GM23338 (cell line): ENCODE data around the gene PNPT1. TPM values are rescaled to one million over a fixed set of nuclear protein-coding genes. Genes with fewer than 3 reads are reported as not detected.
A peak's percentile ranks its signal among the peaks of the same experiment; 100 is the strongest.

ENCODE experiments used
- ATAC-seq: fragments of 200-7000 bp; cut with Tn5 transposase; 3 replicates; pipeline ENCODE4 v1.9.1; 2020
- DNase-seq: peaks from one replicate; pipeline ENCODE4 v3.0.0-alpha.2; 2015; ENCODE audit warnings: low spot score
- H2AFZ ChIP-seq: fragments of 200-600 bp; sonication (generic); 2 replicates; pipeline ENCODE4 v1.8.0; 2016; ENCODE audit warnings: antibody characterized with exemption, mild to moderate bottlenecking, moderate library complexity
- H3F3A ChIP-seq: fragments of 200-600 bp; sonication (generic); replicated peaks from 2 replicates; pipeline ENCODE4 v1.8.0; 2017; ENCODE audit warnings: antibody characterized with exemption, mixed run types, low read depth
- H3K27ac ChIP-seq: fragments of 200-600 bp; sonication (generic); 2 replicates; pipeline ENCODE4 v1.6.1; 2016; ENCODE audit warnings: low read depth
- H3K27me3 ChIP-seq: fragments of 200-600 bp; sonication (generic); 2 replicates; pipeline ENCODE4 v1.8.0; 2016; ENCODE audit warnings: mild to moderate bottlenecking, mixed run types, moderate library complexity; ENCODE audit not compliant: insufficient read depth
- H3K36me3 ChIP-seq: fragments of 200-600 bp; sonication (generic); 2 replicates; pipeline ENCODE4 v1.8.0; 2016; ENCODE audit warnings: mild to moderate bottlenecking; ENCODE audit not compliant: insufficient read depth
- H3K4me1 ChIP-seq: fragments of 200-600 bp; sonication (generic); 2 replicates; pipeline ENCODE4 v1.8.0; 2016; ENCODE audit warnings: mild to moderate bottlenecking, moderate library complexity; ENCODE audit not compliant: insufficient read depth
- H3K4me2 ChIP-seq: fragments of 200-600 bp; sonication (generic); 2 replicates; pipeline ENCODE4 v1.7.1; 2017; ENCODE audit warnings: mixed run types
- H3K4me3 ChIP-seq: fragments of 200-600 bp; sonication (generic); 2 replicates; pipeline ENCODE4 v1.6.1; 2016; ENCODE audit warnings: mixed run types
- H3K79me2 ChIP-seq: fragments of 200-600 bp; sonication (generic); replicated peaks from 2 replicates; pipeline ENCODE4 v1.8.0; 2017; ENCODE audit warnings: mild to moderate bottlenecking; ENCODE audit not compliant: insufficient read depth
- H3K9me2 ChIP-seq: fragments of 200-600 bp; sonication (generic); 2 replicates; pipeline ENCODE4 v1.8.0; 2017; ENCODE audit not compliant: insufficient read depth
- H4K20me1 ChIP-seq: fragments of 200-600 bp; sonication (generic); replicated peaks from 2 replicates; pipeline ENCODE4 v1.8.0; 2017; ENCODE audit warnings: mild to moderate bottlenecking; ENCODE audit not compliant: insufficient read depth
- H3K27ac Mint-ChIP-seq: 2 replicates; pipeline ENCODE4 v1.8.0; 2020; ENCODE audit warnings: inconsistent platforms, mild to moderate bottlenecking, moderate library complexity, mixed read lengths
- H3K27me3 Mint-ChIP-seq: 3 replicates; pipeline ENCODE4 v1.8.0; 2022; ENCODE audit warnings: low read depth, mild to moderate bottlenecking, moderate library complexity, mixed read lengths, inconsistent platforms; ENCODE audit not compliant: insufficient read depth, poor library complexity
- H3K36me3 Mint-ChIP-seq: 3 replicates; pipeline ENCODE4 v1.8.0; 2021; ENCODE audit warnings: low read depth, mild to moderate bottlenecking, inconsistent platforms, moderate library complexity, mixed read lengths
- H3K4me1 Mint-ChIP-seq: 3 replicates; pipeline ENCODE4 v1.8.0; 2020; ENCODE audit warnings: mild to moderate bottlenecking, inconsistent platforms, mixed read lengths
- H3K4me3 Mint-ChIP-seq: 3 replicates; pipeline ENCODE4 v1.8.0; 2021; ENCODE audit warnings: moderate library complexity, mild to moderate bottlenecking, inconsistent platforms, mixed read lengths
- H3K9me3 Mint-ChIP-seq: 3 replicates; pipeline ENCODE4 v1.8.0; 2020; ENCODE audit warnings: moderate library complexity, mild to moderate bottlenecking, inconsistent platforms, mixed read lengths
- CREB1 ChIP-seq: fragments of 250-450 bp; sonication (Bioruptor Pico); IDR thresholded peaks from 2 replicates; pipeline ENCODE4 v1.5.0; 2020; ENCODE audit warnings: low read depth, mild to moderate bottlenecking, moderate library complexity
- JUNB ChIP-seq: IDR thresholded peaks from one replicate; pipeline ENCODE4 v1.6.1; 2016; ENCODE audit warnings: antibody characterized with exemption; ENCODE audit not compliant: unreplicated experiment
- NANOG ChIP-seq: IDR thresholded peaks from 2 replicates; pipeline ENCODE4 v1.6.1; 2016; ENCODE audit warnings: antibody characterized with exemption, borderline replicate concordance
- POLR2AphosphoS5 ChIP-seq: IDR thresholded peaks from 2 replicates; pipeline ENCODE4 v1.6.1; 2016; ENCODE audit warnings: antibody characterized with exemption, low read depth
- STAT1 ChIP-seq: IDR thresholded peaks from one replicate; pipeline ENCODE4 v1.6.1; 2016; ENCODE audit warnings: antibody characterized with exemption; ENCODE audit not compliant: unreplicated experiment
- ZNF114 ChIP-seq: fragments of 250-450 bp; sonication (Bioruptor Pico); IDR thresholded peaks from 2 replicates; pipeline ENCODE4 v1.5.0; 2020; ENCODE audit warnings: mild to moderate bottlenecking, moderate library complexity
- ZNF331 ChIP-seq: fragments of 250-450 bp; sonication (Bioruptor Pico); IDR thresholded peaks from 2 replicates; pipeline ENCODE4 v1.5.0; 2020; ENCODE audit warnings: low read depth, mild to moderate bottlenecking, moderate library complexity
- polyA plus RNA-seq: library from polyadenylated mRNA; unstranded; fragments of >200 nt; fragmentation: Nextera tagmentation; extraction: Ambion mirVana; gene quantifications from 2 replicates; pipeline ENCODE4 v1.2.1, GENCODE V29; 2016
- total RNA-seq: library from RNA; depleted of rRNA; stranded (reverse); fragments of >200 nt; shearing (Covaris generic); gene quantifications from 2 replicates; pipeline ENCODE4 v1.2.3, GENCODE V29; 2014
- TF ChIP-seq, protein P1 (sequence below): IDR thresholded peaks from one replicate; pipeline ENCODE4 v1.6.1; 2018; ENCODE audit warnings: antibody characterized with exemption; ENCODE audit not compliant: unreplicated experiment
- TF ChIP-seq, protein P2 (sequence below): IDR thresholded peaks from 2 replicates; pipeline ENCODE4 v1.6.1; 2016; ENCODE audit warnings: antibody characterized with exemption
- TF ChIP-seq, protein P3 (sequence below), 2 experiments: fragments of 200-600 bp in 1 of 2; sonication (generic) in 1 of 2; conservative IDR thresholded peaks; 2 replicates each; pipeline versions ENCODE4 v1.5.1 to v1.6.1; 2016 to 2017; ENCODE audit warnings: antibody characterized with exemption in 2 of 2, low read depth in 2 of 2, mild to moderate bottlenecking in 2 of 2, moderate library complexity in 1 of 2

Gene PNPT1
- total and polyA plus RNA-seq, 2 experiments from 2014 or later, result 31.1 to 34.6 TPM

DNA sequence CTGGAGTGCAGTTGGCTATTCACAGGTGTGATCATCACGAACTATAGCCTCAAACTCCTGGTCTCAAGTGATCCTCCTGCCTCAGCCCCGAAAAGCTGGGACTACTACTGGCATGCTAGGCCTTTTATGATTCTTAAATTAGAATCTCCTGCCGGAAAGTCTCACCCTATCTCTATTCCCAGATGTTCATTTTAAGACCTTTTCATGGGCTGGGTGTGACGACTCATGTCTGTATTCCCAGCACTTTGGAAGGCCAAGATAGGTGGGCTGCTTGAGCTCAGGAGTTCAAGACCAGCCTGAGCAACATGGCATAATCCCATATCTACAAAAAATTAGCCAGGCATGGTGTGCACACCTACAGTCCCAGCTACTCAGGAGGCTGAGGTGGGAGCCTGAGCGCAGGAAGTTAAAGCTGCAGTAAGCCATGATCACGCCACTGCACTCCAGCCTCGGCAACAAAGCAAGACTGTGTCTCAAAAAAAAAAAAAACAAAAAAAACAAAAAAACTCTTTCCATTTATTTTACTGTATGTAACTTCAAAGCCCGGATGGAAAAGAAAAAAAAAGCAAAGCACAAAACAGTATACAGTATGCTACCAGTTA, 84.3 kb downstream of the PNPT1 start (continued):
- TF ChIP-seq, protein P1, sequence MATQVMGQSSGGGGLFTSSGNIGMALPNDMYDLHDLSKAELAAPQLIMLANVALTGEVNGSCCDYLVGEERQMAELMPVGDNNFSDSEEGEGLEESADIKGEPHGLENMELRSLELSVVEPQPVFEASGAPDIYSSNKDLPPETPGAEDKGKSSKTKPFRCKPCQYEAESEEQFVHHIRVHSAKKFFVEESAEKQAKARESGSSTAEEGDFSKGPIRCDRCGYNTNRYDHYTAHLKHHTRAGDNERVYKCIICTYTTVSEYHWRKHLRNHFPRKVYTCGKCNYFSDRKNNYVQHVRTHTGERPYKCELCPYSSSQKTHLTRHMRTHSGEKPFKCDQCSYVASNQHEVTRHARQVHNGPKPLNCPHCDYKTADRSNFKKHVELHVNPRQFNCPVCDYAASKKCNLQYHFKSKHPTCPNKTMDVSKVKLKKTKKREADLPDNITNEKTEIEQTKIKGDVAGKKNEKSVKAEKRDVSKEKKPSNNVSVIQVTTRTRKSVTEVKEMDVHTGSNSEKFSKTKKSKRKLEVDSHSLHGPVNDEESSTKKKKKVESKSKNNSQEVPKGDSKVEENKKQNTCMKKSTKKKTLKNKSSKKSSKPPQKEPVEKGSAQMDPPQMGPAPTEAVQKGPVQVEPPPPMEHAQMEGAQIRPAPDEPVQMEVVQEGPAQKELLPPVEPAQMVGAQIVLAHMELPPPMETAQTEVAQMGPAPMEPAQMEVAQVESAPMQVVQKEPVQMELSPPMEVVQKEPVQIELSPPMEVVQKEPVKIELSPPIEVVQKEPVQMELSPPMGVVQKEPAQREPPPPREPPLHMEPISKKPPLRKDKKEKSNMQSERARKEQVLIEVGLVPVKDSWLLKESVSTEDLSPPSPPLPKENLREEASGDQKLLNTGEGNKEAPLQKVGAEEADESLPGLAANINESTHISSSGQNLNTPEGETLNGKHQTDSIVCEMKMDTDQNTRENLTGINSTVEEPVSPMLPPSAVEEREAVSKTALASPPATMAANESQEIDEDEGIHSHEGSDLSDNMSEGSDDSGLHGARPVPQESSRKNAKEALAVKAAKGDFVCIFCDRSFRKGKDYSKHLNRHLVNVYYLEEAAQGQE, result no peak
- no peak for TF ChIP-seq ZNF114 (CRISPR knock-in tag)
- no peak for TF ChIP-seq STAT1
- no peak for TF ChIP-seq ZNF331 (CRISPR knock-in tag)
- TF ChIP-seq, protein P2, sequence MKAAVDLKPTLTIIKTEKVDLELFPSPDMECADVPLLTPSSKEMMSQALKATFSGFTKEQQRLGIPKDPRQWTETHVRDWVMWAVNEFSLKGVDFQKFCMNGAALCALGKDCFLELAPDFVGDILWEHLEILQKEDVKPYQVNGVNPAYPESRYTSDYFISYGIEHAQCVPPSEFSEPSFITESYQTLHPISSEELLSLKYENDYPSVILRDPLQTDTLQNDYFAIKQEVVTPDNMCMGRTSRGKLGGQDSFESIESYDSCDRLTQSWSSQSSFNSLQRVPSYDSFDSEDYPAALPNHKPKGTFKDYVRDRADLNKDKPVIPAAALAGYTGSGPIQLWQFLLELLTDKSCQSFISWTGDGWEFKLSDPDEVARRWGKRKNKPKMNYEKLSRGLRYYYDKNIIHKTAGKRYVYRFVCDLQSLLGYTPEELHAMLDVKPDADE, result no peak
- TF ChIP-seq CREB1, result no peak
- no peak for TF ChIP-seq POLR2AphosphoS5
- TF ChIP-seq NANOG, result no peak

DNA sequence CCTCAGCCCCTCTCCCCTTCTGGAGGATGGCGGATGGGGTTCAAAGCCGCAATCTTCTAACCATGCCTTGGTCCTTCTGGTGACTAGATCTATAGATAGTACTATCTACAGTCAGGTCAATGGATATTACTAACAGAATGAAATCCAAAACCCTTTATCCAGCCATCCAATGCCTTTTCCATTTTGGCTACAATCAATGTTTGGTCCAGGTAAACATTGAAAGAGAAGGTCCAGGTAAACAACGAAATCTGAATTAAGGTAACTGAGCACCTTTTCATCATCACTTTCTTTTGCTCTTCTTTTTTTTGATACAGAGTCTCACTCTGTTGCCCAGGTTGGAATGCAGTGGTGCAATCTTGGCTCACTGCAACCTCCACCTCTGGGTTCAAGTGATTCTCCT, 85.9 kb downstream of the PNPT1 start:
- H3K79me2 ChIP-seq, result peaks cover 74% of the 10 kb centered on the region
- ATAC-seq, result no peak

More for the DNA sequence above, 85.9 kb downstream of the PNPT1 start:
- Histone ChIP-seq H4K20me1 (0 out of 2 replicates have a peak, but pooled peaks cover 7% of the 10 kb centered on the region), H3K27ac (peak overlapping the region; percentile 40; the same call in 1 of the 2 replicates), H3F3A (no peaks in the 10 kb centered on the region), H2AFZ (no peak overlapping the region), H3K27me3 (no peaks in the 10 kb centered on the region), H3K36me3 (0 out of 2 replicates have a peak, but pooled peaks cover 4% of the 10 kb centered on the region), H3K4me3 (no peak overlapping the region), H3K9me2 (no peaks in the 10 kb centered on the region), H3K4me2 (no peak overlapping the region), H3K4me1 (no peaks in the 10 kb centered on the region)
- H3K4me1 Mint-ChIP-seq, result no peaks in the 10 kb centered on the region; the same call in 1 of the 3 replicates
- H3K36me3 Mint-ChIP-seq, result peaks cover 16% of the 10 kb centered on the region; the same call in 2 of the 3 replicates
- TF ChIP-seq NANOG (no peak), JUNB (no peak), ZNF114 (CRISPR knock-in tag) (no peak)
- TF ChIP-seq, protein P3, sequence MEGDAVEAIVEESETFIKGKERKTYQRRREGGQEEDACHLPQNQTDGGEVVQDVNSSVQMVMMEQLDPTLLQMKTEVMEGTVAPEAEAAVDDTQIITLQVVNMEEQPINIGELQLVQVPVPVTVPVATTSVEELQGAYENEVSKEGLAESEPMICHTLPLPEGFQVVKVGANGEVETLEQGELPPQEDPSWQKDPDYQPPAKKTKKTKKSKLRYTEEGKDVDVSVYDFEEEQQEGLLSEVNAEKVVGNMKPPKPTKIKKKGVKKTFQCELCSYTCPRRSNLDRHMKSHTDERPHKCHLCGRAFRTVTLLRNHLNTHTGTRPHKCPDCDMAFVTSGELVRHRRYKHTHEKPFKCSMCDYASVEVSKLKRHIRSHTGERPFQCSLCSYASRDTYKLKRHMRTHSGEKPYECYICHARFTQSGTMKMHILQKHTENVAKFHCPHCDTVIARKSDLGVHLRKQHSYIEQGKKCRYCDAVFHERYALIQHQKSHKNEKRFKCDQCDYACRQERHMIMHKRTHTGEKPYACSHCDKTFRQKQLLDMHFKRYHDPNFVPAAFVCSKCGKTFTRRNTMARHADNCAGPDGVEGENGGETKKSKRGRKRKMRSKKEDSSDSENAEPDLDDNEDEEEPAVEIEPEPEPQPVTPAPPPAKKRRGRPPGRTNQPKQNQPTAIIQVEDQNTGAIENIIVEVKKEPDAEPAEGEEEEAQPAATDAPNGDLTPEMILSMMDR (conservative IDR thresholded peaks at IDR 0.05; ENCODE audit: low read depth in 2 of 2), result no peak
- TF ChIP-seq, protein P1, result no peak
- peaks cover 3% of the 10 kb centered on the region for H3K27me3 Mint-ChIP-seq
- H3K9me3 Mint-ChIP-seq, result no peaks in the 10 kb centered on the region
- no peak overlapping the region for H3K4me3 Mint-ChIP-seq
- DNase-seq, result no peak
- no peak overlapping the region for H3K27ac Mint-ChIP-seq
